Omental fat pad (tissue), 4 donors: Measurements from ENCODE around the gene ARSB. TPM values are rescaled to one million over a fixed set of nuclear protein-coding genes. Genes with fewer than 3 reads are reported as not detected.

Experiments
- ATAC-seq: fragments of 150-250 bp; one replicate; pipeline ENCODE4 v1.9.1; 2016; ENCODE audit warnings: mild to moderate bottlenecking, moderate library complexity; ENCODE audit not compliant: low FRiP score
- DNase-seq: peaks from one replicate; pipeline ENCODE4 v3.0.0-alpha.2; 2019; ENCODE audit warnings: low spot score
- CTCF ChIP-seq, 3 donors: fragments of 450-650 bp; IDR thresholded peaks; one replicate each; pipeline ENCODE4 v1.5.1; 2016 to 2017; ENCODE audit warnings: antibody characterized with exemption in 3 of 3, mild to moderate bottlenecking in 3 of 3, moderate library complexity in 2 of 3
- small RNA-seq: library from RNA; depleted of rRNA; stranded (forward); fragments of <200 nt; gene quantifications from one replicate; pipeline ENCODE3, GENCODE V24; 2016
- total RNA-seq, 4 donors: library from RNA; depleted of rRNA; stranded (reverse); fragments of >200 nt; gene quantifications; one replicate each; pipeline ENCODE4 v1.1.0, GENCODE V29; 2016

ARSB gene
- total RNA-seq, 4 donors from 2014 or later, result 15.4 to 22.7 (median 15.8) TPM

GRCh38 chr5:78731884-78732283, 253.2 kb downstream of the ARSB start:
- no peak for TF ChIP-seq CTCF (IDR thresholded peaks at IDR 0.05)
- ATAC-seq (no peak), DNase-seq (no peak)

- ATAC-seq, result no peak
Measured at GRCh38 chr5:78730300-78731094, 254.6 kb downstream of the ARSB start.

GRCh38 chr5:78727786-78728761, 257.0 kb downstream of the ARSB start:
- no peak for TF ChIP-seq CTCF (IDR thresholded peaks at IDR 0.05)
- DNase-seq (no peak), ATAC-seq (no peak)

More at GRCh38 chr5:78730300-78731094, 254.6 kb downstream of the ARSB start:
- DNase-seq, result no peak
- no peak for TF ChIP-seq CTCF (IDR thresholded peaks at IDR 0.05)

Small RNA genes within 50 kb of the gene (small RNA-seq; reads per million reads assigned to genes)
- not detected for gene AC025755.1

Other genes starting within 250 kb of the ARSB start
- gene DMGDH, start 84.4 kb upstream of the ARSB start, total RNA-seq, result 10 to 100 TPM in 1 of 4 donors, 1 to 10 TPM in 3; 2.8 to 13.9 (median 4.4) TPM
- 10 to 100 TPM; 20.8 to 37.2 (median 25.0) TPM for gene BHMT2, start 84.5 kb upstream of the ARSB start, total RNA-seq
- gene BHMT, start 126.5 kb upstream of the ARSB start, total RNA-seq, result 1 to 10 TPM in 3 of 4 donors, under 1 TPM in 1; 0.28 to 3.8 (median 2.4) TPM